Trophoblast cell (in vitro differentiated cells and primary cell): ENCODE results near the gene UBL4A.

ENCODE experiments used
- DNase-seq, 2 donors: peaks; one replicate each; pipeline ENCODE4 v3.0.0-alpha.2; 2016
- H2AFZ ChIP-seq: 2 replicates; pipeline ENCODE4 v1.6.1; 2013; ENCODE audit warnings: low read length, moderate library complexity, mild to moderate bottlenecking; ENCODE audit not compliant: insufficient read depth, poor library complexity
- H2AK5ac ChIP-seq: 2 replicates; pipeline ENCODE4 v1.6.1; 2013; ENCODE audit warnings: mild to moderate bottlenecking, low read length
- H2BK120ac ChIP-seq: 2 replicates; pipeline ENCODE4 v1.6.1; 2013; ENCODE audit warnings: low read length, mild to moderate bottlenecking, moderate library complexity; ENCODE audit not compliant: insufficient read depth, poor library complexity
- H2BK12ac ChIP-seq: 2 replicates; pipeline ENCODE4 v1.6.1; 2013; ENCODE audit warnings: mild to moderate bottlenecking, low read length, moderate library complexity
- H2BK5ac ChIP-seq: 2 replicates; pipeline ENCODE4 v1.6.1; 2013; ENCODE audit warnings: low read length, low read depth, moderate library complexity, mild to moderate bottlenecking; ENCODE audit not compliant: poor library complexity
- H3K14ac ChIP-seq: 2 replicates; pipeline ENCODE4 v1.6.1; 2013; ENCODE audit warnings: mild to moderate bottlenecking, low read length
- H3K18ac ChIP-seq: 2 replicates; pipeline ENCODE4 v1.6.1; 2013; ENCODE audit warnings: mild to moderate bottlenecking, low read length
- H3K23ac ChIP-seq: 2 replicates; pipeline ENCODE4 v1.6.1; 2013; ENCODE audit warnings: low read length
- H3K27ac ChIP-seq: 2 replicates; pipeline ENCODE4 v1.5.1; 2013; ENCODE audit warnings: low read depth, mild to moderate bottlenecking, inconsistent platforms, low read length, moderate library complexity
- H3K27me3 ChIP-seq: 2 replicates; pipeline ENCODE4 v1.6.1; 2013; ENCODE audit warnings: inconsistent platforms, mild to moderate bottlenecking, low read length, moderate library complexity; ENCODE audit not compliant: insufficient read depth
- H3K36me3 ChIP-seq, 2 experiments: 1 replicate in 1 of 2; 2 replicates in 1 of 2; pipeline ENCODE4 v1.6.1; 2013; ENCODE audit warnings: low read length in 2 of 2, mild to moderate bottlenecking in 2 of 2, moderate library complexity in 1 of 2; ENCODE audit not compliant: insufficient read depth in 2 of 2, control insufficient read depth in 1 of 2
- H3K4ac ChIP-seq: 2 replicates; pipeline ENCODE4 v1.6.1; 2013; ENCODE audit warnings: low read depth, mild to moderate bottlenecking, low read length, moderate library complexity
- H3K4me1 ChIP-seq, 2 experiments: 1 replicate in 1 of 2; 2 replicates in 1 of 2; pipeline ENCODE4 v1.6.1; 2013; ENCODE audit warnings: low read length in 2 of 2, mild to moderate bottlenecking in 2 of 2, moderate library complexity in 1 of 2; ENCODE audit not compliant: insufficient read depth in 2 of 2, control insufficient read depth in 1 of 2
- H3K4me2 ChIP-seq: 2 replicates; pipeline ENCODE4 v1.6.1; 2013; ENCODE audit warnings: inconsistent platforms, mild to moderate bottlenecking, low read length, moderate library complexity
- H3K4me3 ChIP-seq: 2 replicates; pipeline ENCODE4 v1.5.1; 2013; ENCODE audit warnings: mild to moderate bottlenecking, low read depth, low read length, inconsistent platforms
- H3K79me1 ChIP-seq: one replicate; pipeline ENCODE4 v1.6.1; 2013; ENCODE audit warnings: low read length
- H3K79me2 ChIP-seq: 2 replicates; pipeline ENCODE4 v1.6.1; 2013; ENCODE audit warnings: low read length, mild to moderate bottlenecking; ENCODE audit not compliant: control insufficient read depth, insufficient read depth, poor library complexity
- H3K9ac ChIP-seq: 2 replicates; pipeline ENCODE4 v1.6.1; 2013; ENCODE audit warnings: mild to moderate bottlenecking, low read length
- H3K9me3 ChIP-seq: 2 replicates; pipeline ENCODE4 v1.6.1; 2013; ENCODE audit warnings: low read depth, mild to moderate bottlenecking, control low read depth, inconsistent platforms, low read length; ENCODE audit not compliant: insufficient read depth
- H4K12ac ChIP-seq: 2 replicates; pipeline ENCODE4 v1.6.1; 2013; ENCODE audit warnings: low read depth, mild to moderate bottlenecking, low read length, moderate library complexity
- H4K8ac ChIP-seq: 2 replicates; pipeline ENCODE4 v1.6.1; 2013; ENCODE audit warnings: low read depth, mild to moderate bottlenecking, low read length, moderate library complexity
- H4K91ac ChIP-seq: one replicate; pipeline ENCODE4 v1.6.1; 2013; ENCODE audit warnings: low read depth, mild to moderate bottlenecking, low read length, moderate library complexity
- WGBS: extraction: QIAGEN DNeasy Blood & Tissue Kit; methylation state at CpG from one replicate; pipeline ENCODE4 v1.1.7; 2013; ENCODE audit warnings: missing lambda C conversion rate; ENCODE audit not compliant: insufficient read length, insufficient coverage; ENCODE audit errors: extremely low coverage; 5-methylcytosine and 5-hydroxymethylcytosine counted together

UBL4A gene

GRCh38 chrX:154467556-154467955 lies 18.9 kb downstream of the UBL4A start:
- Histone ChIP-seq H3K27ac (no peak overlapping the region), H2AFZ (no peak overlapping the region), H3K9ac (no peak overlapping the region), H3K27me3 (no peaks in the 10 kb centered on the region), H4K12ac (no peak overlapping the region), H3K36me3 (peaks cover 98% of the 10 kb centered on the region in 2 experiments), H3K14ac (no peak overlapping the region), H3K4me1 (no peaks in the 10 kb centered on the region), H3K4me2 (no peak overlapping the region), H2BK120ac (no peak overlapping the region), H3K4ac (no peak overlapping the region), H2BK12ac (no peak overlapping the region), H3K9me3 (no peaks in the 10 kb centered on the region), H2BK5ac (no peak overlapping the region), H3K4me3 (no peak overlapping the region), H4K8ac (no peak overlapping the region), H3K18ac (no peak overlapping the region), H4K91ac (no peak overlapping the region), H3K79me2 (no peaks in the 10 kb centered on the region), H3K23ac (no peak overlapping the region), H2AK5ac (no peak overlapping the region), H3K79me1 (no peaks in the 10 kb centered on the region)
- no CpG with 5 or more reads among the region's 21 CpGs for WGBS
- DNase-seq: no peak

DNA sequence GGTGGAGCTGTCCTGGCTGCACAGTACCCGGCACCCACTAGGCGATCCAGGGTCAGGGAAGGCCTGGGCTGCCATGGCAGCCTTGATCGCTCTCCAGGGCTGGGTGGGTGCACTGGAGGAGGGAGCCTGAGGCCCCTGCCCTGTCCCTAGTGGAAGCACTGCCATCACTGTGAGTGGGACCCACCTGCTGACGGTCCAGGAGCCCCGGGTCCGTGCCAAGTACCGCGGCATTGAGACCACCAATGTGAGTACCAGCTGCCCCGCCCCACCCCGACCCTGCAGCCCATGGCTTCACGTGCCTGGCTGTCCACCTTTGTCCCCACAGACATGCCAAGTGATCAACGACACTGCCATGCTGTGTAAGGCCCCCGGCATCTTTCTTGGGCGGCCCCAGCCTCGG lies 19.5 kb downstream of the UBL4A start:
- WGBS: no CpG with 5 or more reads among the region's 15 CpGs
- no peak for DNase-seq
- Histone ChIP-seq H3K9me3 (no peaks in the 10 kb centered on the region), H4K8ac (no peak overlapping the region), H3K79me2 (no peaks in the 10 kb centered on the region), H3K27ac (no peak overlapping the region), H3K18ac (no peak overlapping the region), H3K9ac (no peak overlapping the region), H3K79me1 (no peaks in the 10 kb centered on the region), H2AK5ac (no peak overlapping the region), H2BK12ac (no peak overlapping the region), H3K23ac (no peak overlapping the region), H3K36me3 (peaks cover 98% of the 10 kb centered on the region in 2 experiments), H2AFZ (no peak overlapping the region), H3K27me3 (no peaks in the 10 kb centered on the region), H2BK120ac (no peak overlapping the region), H3K4me1 (no peaks in the 10 kb centered on the region), H3K14ac (no peak overlapping the region), H3K4ac (no peak overlapping the region), H3K4me3 (no peak overlapping the region), H4K91ac (no peak overlapping the region), H2BK5ac (no peak overlapping the region), H3K4me2 (no peak overlapping the region), H4K12ac (no peak overlapping the region)

DNA sequence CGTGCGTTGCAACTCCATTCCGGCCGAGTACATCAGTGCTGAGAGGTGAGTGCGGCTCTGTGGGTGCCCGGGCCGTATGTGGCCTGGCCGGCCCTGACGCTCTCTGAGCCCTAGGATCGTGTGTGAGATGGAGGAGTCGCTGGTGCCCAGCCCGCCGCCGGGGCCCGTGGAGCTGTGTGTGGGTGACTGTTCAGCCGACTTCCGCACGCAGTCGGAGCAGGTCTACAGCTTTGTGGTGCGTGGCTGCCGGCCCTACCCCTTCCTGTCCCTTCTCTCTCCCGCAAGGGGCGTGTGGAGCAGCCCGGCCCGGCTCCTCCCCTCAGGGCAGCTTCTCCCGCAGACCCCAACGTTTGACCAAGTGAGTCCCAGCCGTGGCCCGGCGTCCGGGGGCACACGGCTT lies 20.4 kb downstream of the UBL4A start:
- Histone ChIP-seq H3K23ac (no peak overlapping the region), H2AK5ac (no peak overlapping the region), H3K4ac (no peak overlapping the region), H3K9ac (no peak overlapping the region), H3K36me3 (peaks cover 98% of the 10 kb centered on the region in 2 experiments), H3K14ac (no peak overlapping the region), H2AFZ (no peak overlapping the region), H3K4me1 (no peaks in the 10 kb centered on the region), H2BK12ac (no peak overlapping the region), H3K27ac (no peak overlapping the region), H3K18ac (no peak overlapping the region), H2BK120ac (no peak overlapping the region), H3K27me3 (no peaks in the 10 kb centered on the region), H3K4me3 (no peak overlapping the region), H3K9me3 (no peaks in the 10 kb centered on the region), H4K8ac (no peak overlapping the region), H3K79me1 (no peaks in the 10 kb centered on the region), H3K4me2 (no peak overlapping the region), H2BK5ac (no peak overlapping the region), H4K12ac (no peak overlapping the region), H4K91ac (no peak overlapping the region), H3K79me2 (no peaks in the 10 kb centered on the region)
- no peak for DNase-seq
- no CpG with 5 or more reads among the region's 32 CpGs for WGBS

- Histone ChIP-seq H3K79me1 (no peaks in the 10 kb centered on the region), H3K9ac (no peak overlapping the region), H2BK5ac (no peak overlapping the region), H3K14ac (no peak overlapping the region), H3K4me2 (no peak overlapping the region), H3K27ac (no peak overlapping the region), H3K4me3 (no peak overlapping the region), H4K12ac (no peak overlapping the region), H3K18ac (no peak overlapping the region), H3K36me3 (peaks cover 98% of the 10 kb centered on the region in 2 experiments), H4K91ac (no peak overlapping the region), H4K8ac (no peak overlapping the region), H2BK12ac (no peak overlapping the region), H3K27me3 (no peaks in the 10 kb centered on the region), H3K23ac (no peak overlapping the region), H3K9me3 (no peaks in the 10 kb centered on the region), H2AK5ac (no peak overlapping the region), H2BK120ac (no peak overlapping the region), H3K4me1 (no peaks in the 10 kb centered on the region), H3K4ac (no peak overlapping the region), H2AFZ (no peak overlapping the region), H3K79me2 (no peaks in the 10 kb centered on the region)
- DNase-seq: no peak
- no CpG with 5 or more reads among the region's 14 CpGs for WGBS
These were observed 20.8 kb downstream of the UBL4A start for GRCh38 chrX:154465601-154466000.
